ENCODE measurements around the gene DMBT1.

Gene DMBT1

DNA sequence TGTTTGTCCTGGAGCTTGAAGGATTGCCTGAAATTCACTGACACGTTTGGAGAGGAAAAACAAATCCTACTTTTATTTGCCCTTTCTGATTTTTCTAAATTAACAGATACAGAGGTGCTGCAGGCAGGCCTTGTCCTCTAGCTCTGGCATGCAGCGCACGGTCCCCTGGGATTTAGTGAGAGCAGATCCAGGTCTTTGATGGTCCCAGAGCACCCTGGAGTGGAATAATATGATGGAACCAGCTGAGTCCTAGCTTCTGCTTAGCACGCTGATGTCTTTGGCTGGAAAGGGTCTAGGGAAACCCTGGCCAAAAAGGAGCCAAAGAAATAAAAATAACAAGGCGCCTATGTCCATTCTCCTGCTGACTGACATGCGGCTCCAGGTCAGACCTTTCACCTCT, 98.6 kb downstream of the DMBT1 start:
- no peaks in the 10 kb centered on the region for H3K36me3 Mint-ChIP-seq
- no peaks in the 10 kb centered on the region for H3K4me1 Mint-ChIP-seq
- no peak overlapping the region for H3K4me3 Mint-ChIP-seq
- no peak for ATAC-seq
- no peak overlapping the region for H3K27ac Mint-ChIP-seq
- DNase-seq (ENCODE audit: low spot score in 2 of 2), result no peak
- H3K9me3 Mint-ChIP-seq, result no peaks in the 10 kb centered on the region

DNA sequence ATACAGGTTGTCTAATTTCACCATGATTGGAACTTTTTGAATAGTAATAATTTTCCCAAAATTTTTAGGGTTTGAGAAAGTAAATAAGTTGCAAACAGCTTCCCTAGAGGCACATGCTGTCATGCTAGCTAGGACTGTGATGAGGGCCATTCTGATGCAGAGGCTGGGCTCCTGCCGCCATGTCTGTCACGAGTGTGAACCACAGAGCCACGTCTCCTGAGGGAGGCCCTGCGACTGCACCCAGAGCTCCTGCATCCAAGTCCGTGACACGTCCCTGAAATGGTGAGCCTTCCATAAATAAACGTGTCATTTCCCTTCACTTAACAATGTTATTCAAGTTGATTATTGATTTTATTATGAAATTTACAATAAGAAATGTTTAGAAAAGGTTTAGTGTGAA, 99.1 kb downstream of the DMBT1 start:
- DNase-seq (ENCODE audit: low spot score in 2 of 2) (no peak), ATAC-seq (no peak)
- Mint-ChIP-seq H3K4me1 (no peaks in the 10 kb centered on the region), H3K36me3 (no peaks in the 10 kb centered on the region), H3K27ac (no peak overlapping the region), H3K4me3 (no peak overlapping the region), H3K9me3 (no peaks in the 10 kb centered on the region)

- no peaks in the 10 kb centered on the region for H3K9me3 Mint-ChIP-seq
- H3K4me3 Mint-ChIP-seq, result no peak overlapping the region
- no peak for ATAC-seq
- H3K4me1 Mint-ChIP-seq, result no peaks in the 10 kb centered on the region
- no peak for DNase-seq (ENCODE audit: low spot score in 2 of 2)
- H3K36me3 Mint-ChIP-seq, result no peaks in the 10 kb centered on the region
- no peak overlapping the region for H3K27ac Mint-ChIP-seq
Observed at GRCh38 chr10:122660696-122661095, 100.1 kb downstream of the DMBT1 start.

- no peaks in the 10 kb centered on the region for H3K36me3 Mint-ChIP-seq
- no peak overlapping the region for H3K27ac Mint-ChIP-seq
- H3K4me3 Mint-ChIP-seq, result no peak overlapping the region
- no peak for ATAC-seq
- no peaks in the 10 kb centered on the region for H3K4me1 Mint-ChIP-seq
- no peak for DNase-seq (ENCODE audit: low spot score in 2 of 2)
- no peaks in the 10 kb centered on the region for H3K9me3 Mint-ChIP-seq
Observed at GRCh38 chr10:122662231-122662630, 101.7 kb downstream of the DMBT1 start.

DNA sequence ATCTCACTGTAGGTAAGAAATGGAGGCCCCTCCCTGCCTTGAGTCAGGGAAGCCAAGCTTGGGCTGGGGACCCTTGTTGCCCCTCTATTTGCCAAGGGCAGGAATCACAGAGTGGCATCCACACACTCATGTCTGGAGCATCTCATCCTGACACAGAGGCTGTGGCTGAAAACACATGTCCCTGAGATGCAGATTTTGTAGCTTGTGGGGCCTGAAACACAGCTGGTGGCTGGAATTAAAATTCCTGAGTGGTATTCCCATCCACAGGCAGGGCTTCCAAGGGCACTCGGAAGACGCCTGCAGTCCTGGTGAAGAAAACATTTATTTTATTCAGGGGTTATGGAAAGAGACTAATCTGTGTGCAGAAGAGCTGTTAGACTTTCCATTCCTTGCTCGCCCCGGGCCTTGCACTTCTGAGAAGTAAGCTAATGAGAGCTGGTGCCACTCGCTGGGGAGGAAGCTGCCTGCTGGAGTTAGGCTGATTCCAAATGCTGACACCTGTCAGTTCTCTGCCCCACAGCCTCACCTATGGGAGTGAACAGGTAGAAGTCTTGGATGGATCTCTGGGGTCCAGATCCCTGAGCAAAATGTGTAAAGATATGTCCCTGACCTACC, 103.1 kb downstream of the DMBT1 start:
- no peak for ATAC-seq
- Mint-ChIP-seq H3K4me1 (no peaks in the 10 kb centered on the region), H3K27ac (no peak overlapping the region), H3K4me3 (no peak overlapping the region), H3K9me3 (no peaks in the 10 kb centered on the region), H3K36me3 (no peaks in the 10 kb centered on the region)
- no peak for DNase-seq (ENCODE audit: low spot score in 2 of 2)

DNA sequence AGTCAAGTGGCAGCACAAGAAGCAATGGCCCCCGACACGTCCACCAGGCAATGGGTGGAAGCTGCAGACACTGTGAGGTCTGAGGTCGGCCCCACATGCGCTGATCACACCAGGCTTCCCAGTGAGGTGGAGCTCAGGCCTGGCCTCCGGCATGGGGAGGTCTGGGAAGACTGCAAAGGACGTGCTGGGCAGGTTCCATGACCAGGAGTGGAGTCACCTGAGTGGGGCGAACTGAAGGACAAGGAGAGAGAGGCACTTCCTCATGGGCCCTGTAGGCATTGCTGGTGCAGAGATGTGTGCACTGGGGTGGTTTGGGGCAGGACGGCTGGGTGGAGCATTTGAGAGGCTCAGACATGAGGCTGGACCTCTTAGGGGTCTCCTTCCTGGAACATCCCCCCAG, 103.9 kb downstream of the DMBT1 start:
- H3K36me3 Mint-ChIP-seq, result no peaks in the 10 kb centered on the region

DNA sequence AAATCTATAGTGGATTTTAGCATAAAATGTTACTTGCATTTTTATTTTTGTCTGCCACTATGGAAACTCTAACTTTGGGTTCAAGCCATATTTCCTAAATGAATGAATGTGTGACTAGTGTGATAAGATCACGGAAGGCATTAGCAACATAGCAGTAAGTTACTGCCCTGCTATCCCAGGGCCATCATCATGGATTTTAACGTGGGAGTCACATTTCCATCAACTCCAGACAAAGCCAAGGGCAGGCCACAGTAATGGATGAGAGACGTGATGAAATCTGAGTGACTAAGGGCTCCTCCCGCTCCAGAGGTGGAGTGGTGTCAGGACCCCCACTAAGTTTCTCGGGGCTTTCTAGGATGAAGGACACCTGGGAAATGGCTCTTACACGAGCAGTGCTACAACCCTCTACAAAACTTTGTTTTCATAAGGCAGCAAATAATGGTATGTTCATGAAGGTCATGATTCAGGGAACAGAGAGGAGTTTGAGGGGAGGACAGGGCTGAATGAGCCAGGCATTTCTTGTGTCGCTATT, 104.8 kb downstream of the DMBT1 start:
- ATAC-seq (no peak), DNase-seq (ENCODE audit: low spot score in 2 of 2) (no peak)
- Mint-ChIP-seq H3K27ac (no peak overlapping the region), H3K36me3 (no peaks in the 10 kb centered on the region), H3K9me3 (no peaks in the 10 kb centered on the region), H3K4me1 (no peaks in the 10 kb centered on the region), H3K4me3 (no peak overlapping the region)

More for the DNA sequence above, 103.9 kb downstream of the DMBT1 start:
- no peaks in the 10 kb centered on the region for H3K4me1 Mint-ChIP-seq
- no peak overlapping the region for H3K4me3 Mint-ChIP-seq
- no peaks in the 10 kb centered on the region for H3K9me3 Mint-ChIP-seq
- H3K27ac Mint-ChIP-seq, result no peak overlapping the region
- DNase-seq (ENCODE audit: low spot score in 2 of 2), result no peak
- peak; percentile 14 for ATAC-seq

DNA sequence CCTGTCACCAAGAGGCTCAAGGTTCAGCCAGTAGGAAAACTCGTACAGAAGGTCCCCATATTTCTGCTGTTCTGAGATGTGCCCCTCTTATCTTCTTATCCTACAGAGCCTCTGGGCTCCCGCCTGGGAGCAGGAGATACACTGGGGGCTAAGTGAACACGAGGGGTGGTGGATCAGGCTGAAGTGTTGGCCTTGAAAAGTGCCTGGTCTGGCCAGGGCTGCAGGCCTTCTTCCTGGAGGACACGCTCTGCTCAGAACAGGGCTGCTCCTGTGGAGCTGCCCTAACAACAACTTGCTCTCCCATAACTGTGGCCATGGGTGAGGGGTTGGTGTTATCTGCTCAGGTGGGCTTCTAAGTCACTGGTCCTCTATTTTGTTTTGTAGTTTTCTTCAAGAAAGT, 105.4 kb downstream of the DMBT1 start:
- no peaks in the 10 kb centered on the region for H3K36me3 Mint-ChIP-seq
- H3K9me3 Mint-ChIP-seq, result no peaks in the 10 kb centered on the region
- H3K4me1 Mint-ChIP-seq, result no peaks in the 10 kb centered on the region
- DNase-seq (ENCODE audit: low spot score in 2 of 2) (no peak), ATAC-seq (no peak)
- H3K4me3 Mint-ChIP-seq, result no peak overlapping the region
- no peak overlapping the region for H3K27ac Mint-ChIP-seq

DNA sequence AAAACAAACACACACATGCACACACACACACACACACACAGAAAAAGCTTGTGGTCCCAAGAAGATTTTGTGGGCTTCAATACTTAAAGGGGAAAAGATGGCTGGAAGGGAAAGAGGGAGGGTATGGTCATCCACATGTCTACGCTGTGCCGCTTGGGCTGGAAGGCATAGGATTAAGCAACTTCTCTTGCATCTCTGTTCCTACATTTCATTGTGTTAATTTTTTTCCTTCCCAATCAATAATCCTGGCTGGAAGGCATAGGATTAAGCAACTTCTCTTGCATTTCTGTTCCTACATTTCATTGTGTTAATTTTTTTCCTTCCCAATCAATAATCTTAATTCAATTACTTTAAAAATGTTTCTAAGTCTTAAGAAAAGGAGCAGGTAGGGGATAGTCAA, 108.5 kb downstream of the DMBT1 start:
- ATAC-seq, result no peak

DNA sequence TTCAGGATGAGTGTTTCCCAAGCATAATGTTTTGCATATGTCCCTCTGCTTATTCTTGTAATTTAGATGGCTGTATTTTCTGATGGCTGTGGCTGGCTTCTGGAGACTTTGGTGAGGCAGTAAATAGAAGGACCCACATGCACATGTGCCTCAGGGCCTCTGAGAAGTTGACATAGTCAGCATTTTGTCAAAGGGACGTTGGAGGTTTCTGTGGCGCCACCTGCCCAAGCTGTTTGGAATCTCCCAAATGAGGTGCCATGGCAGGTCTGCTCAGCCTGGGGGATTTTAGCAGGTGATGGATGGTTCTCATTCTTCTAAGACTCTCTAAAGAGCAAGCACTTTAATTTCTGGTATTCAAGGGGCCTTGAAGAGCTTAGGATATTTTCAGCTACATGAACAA, 109.3 kb downstream of the DMBT1 start:
- no peak for DNase-seq (ENCODE audit: low spot score in 2 of 2)
- H3K27ac Mint-ChIP-seq, result no peak overlapping the region
- no peaks in the 10 kb centered on the region for H3K4me1 Mint-ChIP-seq
- no peaks in the 10 kb centered on the region for H3K9me3 Mint-ChIP-seq
- H3K36me3 Mint-ChIP-seq, result no peaks in the 10 kb centered on the region
- H3K4me3 Mint-ChIP-seq, result no peak overlapping the region
- ATAC-seq, result no peak

More for the DNA sequence above, 108.5 kb downstream of the DMBT1 start:
- no peak for DNase-seq (ENCODE audit: low spot score in 2 of 2)
- H3K9me3 Mint-ChIP-seq, result no peaks in the 10 kb centered on the region
- H3K4me3 Mint-ChIP-seq, result no peak overlapping the region
- no peak overlapping the region for H3K27ac Mint-ChIP-seq
- no peaks in the 10 kb centered on the region for H3K4me1 Mint-ChIP-seq
- no peaks in the 10 kb centered on the region for H3K36me3 Mint-ChIP-seq

GRCh38 chr10:122671355-122671754, 110.8 kb downstream of the DMBT1 start:
- H3K9me3 Mint-ChIP-seq, result no peaks in the 10 kb centered on the region
- no peaks in the 10 kb centered on the region for H3K4me1 Mint-ChIP-seq
- no peak overlapping the region for H3K4me3 Mint-ChIP-seq
- no peak overlapping the region for H3K27ac Mint-ChIP-seq
- H3K36me3 Mint-ChIP-seq, result no peaks in the 10 kb centered on the region
- ATAC-seq, result no peak
- DNase-seq (ENCODE audit: low spot score in 2 of 2), result no peak

- Mint-ChIP-seq H3K9me3 (no peaks in the 10 kb centered on the region), H3K4me3 (no peak overlapping the region), H3K36me3 (no peaks in the 10 kb centered on the region), H3K4me1 (no peaks in the 10 kb centered on the region), H3K27ac (no peak overlapping the region)
- DNase-seq (ENCODE audit: low spot score in 2 of 2), result no peak
- ATAC-seq, result peak; percentile 9
Observed at GRCh38 chr10:122672655-122673054, 112.1 kb downstream of the DMBT1 start.

GRCh38 chr10:122673269-122673668, 112.7 kb downstream of the DMBT1 start:
- no peaks in the 10 kb centered on the region for H3K9me3 Mint-ChIP-seq
- no peak overlapping the region for H3K27ac Mint-ChIP-seq
- no peaks in the 10 kb centered on the region for H3K36me3 Mint-ChIP-seq
- no peaks in the 10 kb centered on the region for H3K4me1 Mint-ChIP-seq
- no peak for ATAC-seq
- H3K4me3 Mint-ChIP-seq, result no peak overlapping the region
- DNase-seq (ENCODE audit: low spot score in 2 of 2), result no peak

GRCh38 chr10:122673731-122674130, 113.2 kb downstream of the DMBT1 start:
- H3K9me3 Mint-ChIP-seq, result no peaks in the 10 kb centered on the region
- DNase-seq (ENCODE audit: low spot score in 2 of 2) (no peak), ATAC-seq (no peak)
- H3K36me3 Mint-ChIP-seq, result no peaks in the 10 kb centered on the region
- no peak overlapping the region for H3K4me3 Mint-ChIP-seq
- no peaks in the 10 kb centered on the region for H3K4me1 Mint-ChIP-seq
- H3K27ac Mint-ChIP-seq, result no peak overlapping the region

DNA sequence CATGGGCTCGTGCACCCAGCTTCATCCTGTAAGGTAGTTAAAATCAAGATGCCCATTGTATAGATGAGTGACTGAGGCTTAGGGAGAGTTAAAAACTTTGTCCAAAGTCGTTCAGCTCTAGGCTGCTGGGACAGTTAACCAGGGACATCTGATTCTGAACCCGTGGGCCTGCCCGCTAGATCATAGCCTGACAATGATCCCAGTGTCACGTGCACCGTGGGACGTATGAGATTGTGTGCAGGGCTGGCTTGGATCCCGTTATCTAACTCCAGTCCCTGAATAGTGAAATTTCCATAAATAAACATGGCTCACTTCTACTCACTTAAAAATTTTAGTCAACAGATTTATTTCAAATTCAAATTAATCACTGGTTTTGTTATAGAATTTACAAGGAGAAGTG, 114.2 kb downstream of the DMBT1 start:
- H3K36me3 Mint-ChIP-seq, result no peaks in the 10 kb centered on the region
- ATAC-seq (no peak), DNase-seq (ENCODE audit: low spot score in 2 of 2) (no peak)
- H3K4me3 Mint-ChIP-seq, result no peak overlapping the region
- no peak overlapping the region for H3K27ac Mint-ChIP-seq
- no peaks in the 10 kb centered on the region for H3K9me3 Mint-ChIP-seq
- H3K4me1 Mint-ChIP-seq, result no peaks in the 10 kb centered on the region

GRCh38 chr10:122675278-122675677, 114.7 kb downstream of the DMBT1 start:
- no peaks in the 10 kb centered on the region for H3K36me3 Mint-ChIP-seq
- DNase-seq (ENCODE audit: low spot score in 2 of 2) (no peak), ATAC-seq (no peak)
- H3K27ac Mint-ChIP-seq, result no peak overlapping the region
- H3K4me1 Mint-ChIP-seq, result no peaks in the 10 kb centered on the region
- no peak overlapping the region for H3K4me3 Mint-ChIP-seq
- no peaks in the 10 kb centered on the region for H3K9me3 Mint-ChIP-seq

DNA sequence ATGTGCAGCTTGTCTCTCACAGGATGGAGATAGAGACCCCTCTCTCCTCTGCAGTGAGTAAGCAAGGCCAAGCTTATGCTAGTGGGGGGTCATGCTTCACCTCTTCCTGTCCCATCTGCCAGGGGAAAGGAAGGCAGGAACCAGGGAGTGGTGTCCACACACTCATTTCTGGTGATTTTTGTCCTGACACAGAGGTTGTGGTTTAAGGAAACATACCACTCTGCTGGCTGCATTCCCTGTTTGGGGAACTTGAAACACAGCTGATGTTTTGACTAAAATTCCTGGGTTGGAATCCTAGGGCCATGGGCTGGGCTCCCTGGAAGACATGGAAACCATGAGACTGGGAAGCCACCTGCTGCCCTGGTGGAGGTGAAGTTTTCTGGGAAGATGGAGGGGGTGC, 117.7 kb downstream of the DMBT1 start:
- Mint-ChIP-seq H3K9me3 (no peaks in the 10 kb centered on the region), H3K4me1 (no peaks in the 10 kb centered on the region), H3K27ac (no peak overlapping the region), H3K4me3 (no peak overlapping the region), H3K36me3 (no peaks in the 10 kb centered on the region)
- ATAC-seq (no peak), DNase-seq (ENCODE audit: low spot score in 2 of 2) (no peak)
